Posterior vena cava (tissue), 2 donors: Measurements from ENCODE around the gene CBFA2T3. TPM values are rescaled to one million over a fixed set of nuclear protein-coding genes. Genes with fewer than 3 reads are reported as not detected.
"Not testable (repeated sequence)": the region's sequence is repeated elsewhere in the genome, so short reads cannot be mapped to it uniquely, and the experiment has no call there.

Experiments
- DNase-seq: peaks from one replicate; pipeline ENCODE4 v3.0.0-alpha.2; 2020; ENCODE audit warnings: low spot score
- intact Hi-C, 2 donors: fragments of 100-400 bp; cut with DNase I; formaldehyde crosslinking; loops; one replicate each; pipeline versions ENCODE4 v1.14.1 to v1.14.2; 2022 to 2023
- total RNA-seq, 2 donors: library from RNA; stranded (reverse); fragmentation: NEBNext Ultra II Directional; extraction: Animal tissue kit (Norgen Biotek cat#: 25700); gene quantifications; one replicate each; pipeline ENCODE4 v1.2.1, GENCODE V29; 2021
- donor health status: DM: yes; HTN: yes; CAD: no.
- donor health status: DM: yes; HTN: yes; CAD: no.

The CBFA2T3 gene
- total RNA-seq, 2 donors from 2014 or later, result 4.7 to 5.1 TPM

DNA sequence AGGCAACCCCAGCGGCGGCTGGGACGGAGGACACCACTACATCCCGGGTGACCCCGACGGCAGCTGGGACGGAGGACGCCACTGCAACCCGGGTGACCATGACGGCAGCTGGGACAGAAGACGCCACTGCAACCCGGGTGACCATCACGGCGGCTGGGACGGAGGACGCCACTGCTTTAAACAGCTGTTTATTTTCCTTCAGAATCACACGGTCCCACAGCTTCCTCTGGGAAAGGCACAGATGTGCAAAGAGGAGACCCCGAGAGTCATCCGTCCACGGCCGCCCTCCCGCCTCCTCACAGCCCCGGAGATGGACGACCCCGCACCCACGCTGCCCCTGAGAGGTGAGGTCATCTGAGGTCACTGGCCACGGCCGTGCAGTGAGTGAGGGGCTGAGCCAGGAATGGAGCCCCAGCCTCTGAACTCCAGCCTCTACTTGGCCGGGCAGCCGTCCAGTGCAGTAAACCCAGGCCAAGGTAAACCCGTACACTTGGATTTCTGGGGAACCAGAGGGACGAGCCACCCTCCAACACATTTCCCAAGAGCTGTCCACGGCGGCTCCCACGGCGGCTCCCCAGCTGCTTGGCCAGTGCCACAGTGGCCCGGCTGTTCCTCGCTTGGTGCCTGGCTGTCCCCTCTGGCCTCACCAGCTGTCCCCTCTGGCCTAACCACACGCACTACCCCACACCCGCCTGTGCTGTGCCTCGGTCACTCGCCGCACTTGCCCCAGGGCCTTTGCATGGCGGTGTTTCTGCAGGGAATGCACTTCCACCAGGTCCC lies 67.4 kb downstream of the CBFA2T3 start:
- no peak for DNase-seq
- intact Hi-C loops, result loop anchor here in 1 of 2 donors (1.0 kb wide), 1 partner anchor 95 kb away; no protein-coding TSS in a partner anchor

- no peak for DNase-seq
- intact Hi-C loops, result no loop called here
Observed at GRCh38 chr16:88908307-88908706, 68.7 kb downstream of the CBFA2T3 start.

- intact Hi-C loops, result no loop called here
Observed at GRCh38 chr16:88907768-88908167, 69.2 kb downstream of the CBFA2T3 start.

DNA sequence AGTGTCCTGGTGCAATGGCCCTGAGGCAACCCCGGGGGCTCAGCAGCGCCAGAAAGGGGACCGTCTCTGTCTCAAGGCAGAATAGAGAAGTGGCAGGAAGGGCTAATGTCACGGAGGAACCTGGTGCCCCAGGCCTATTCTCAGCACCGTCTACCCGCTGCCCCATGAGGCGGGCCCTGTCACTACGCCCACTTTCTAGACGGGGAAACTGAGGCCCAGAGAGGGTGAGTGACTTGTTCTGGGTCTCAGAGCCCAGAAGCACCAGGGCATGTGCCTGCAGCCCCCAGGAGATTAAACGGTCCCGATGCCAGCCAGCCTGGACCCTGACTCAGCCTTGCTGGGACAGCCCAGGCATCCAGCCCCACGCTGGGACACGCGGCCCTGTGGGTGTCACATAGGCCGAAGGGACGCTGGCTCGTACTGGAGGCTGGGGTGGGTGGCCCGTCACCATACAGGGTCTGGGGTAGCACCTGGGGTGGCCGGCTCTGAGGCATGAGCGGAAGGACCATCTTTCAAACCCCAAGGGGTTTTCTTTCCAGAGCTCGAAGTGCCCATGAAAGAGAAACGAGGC lies 70.4 kb downstream of the CBFA2T3 start:
- intact Hi-C loops, result no loop called here

More at GRCh38 chr16:88907768-88908167, 69.2 kb downstream of the CBFA2T3 start:
- DNase-seq, result no peak

GRCh38 chr16:88906020-88906419 lies 71.0 kb downstream of the CBFA2T3 start:
- no peak for DNase-seq
- intact Hi-C loops, result no loop called here

More for the DNA sequence above, 70.4 kb downstream of the CBFA2T3 start:
- DNase-seq, result no peak

GRCh38 chr16:88905563-88905962 lies 71.4 kb downstream of the CBFA2T3 start:
- intact Hi-C loops, result no loop called here
- DNase-seq, result no peak

DNA sequence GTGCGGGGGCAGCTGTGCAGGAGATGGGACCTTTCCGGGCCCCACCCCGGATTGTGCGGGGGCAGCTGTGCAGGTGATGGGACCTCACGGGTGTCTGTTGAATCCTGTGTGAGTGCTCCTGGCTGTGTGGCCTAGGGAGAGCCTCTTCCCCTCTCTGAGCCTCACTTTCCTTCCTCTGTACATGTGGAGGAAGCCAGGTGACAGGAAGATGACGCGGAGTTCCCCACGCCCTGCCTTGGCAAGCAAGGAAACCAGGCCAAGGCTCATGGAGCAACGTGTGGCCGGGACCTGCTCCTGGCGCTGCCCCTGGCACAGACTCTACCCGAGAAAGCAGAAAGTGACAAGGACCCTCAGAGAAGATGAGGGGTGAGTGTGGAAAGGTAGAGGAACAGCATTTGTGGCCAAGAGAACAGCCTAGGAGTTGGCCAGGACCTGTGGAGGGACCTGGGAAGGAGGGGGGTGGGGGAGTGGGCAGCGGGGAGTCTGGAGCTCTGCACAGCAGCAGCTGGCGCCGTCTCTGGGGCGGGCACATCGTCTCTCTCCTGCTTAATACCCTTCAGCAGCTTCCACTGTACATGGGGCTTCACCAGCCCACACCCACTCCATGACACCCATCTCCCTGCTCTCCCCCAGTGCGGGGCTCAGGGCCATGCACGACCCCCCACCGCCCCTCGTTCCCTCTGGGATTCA lies 72.2 kb downstream of the CBFA2T3 start:
- intact Hi-C loops, result no loop called here

DNA sequence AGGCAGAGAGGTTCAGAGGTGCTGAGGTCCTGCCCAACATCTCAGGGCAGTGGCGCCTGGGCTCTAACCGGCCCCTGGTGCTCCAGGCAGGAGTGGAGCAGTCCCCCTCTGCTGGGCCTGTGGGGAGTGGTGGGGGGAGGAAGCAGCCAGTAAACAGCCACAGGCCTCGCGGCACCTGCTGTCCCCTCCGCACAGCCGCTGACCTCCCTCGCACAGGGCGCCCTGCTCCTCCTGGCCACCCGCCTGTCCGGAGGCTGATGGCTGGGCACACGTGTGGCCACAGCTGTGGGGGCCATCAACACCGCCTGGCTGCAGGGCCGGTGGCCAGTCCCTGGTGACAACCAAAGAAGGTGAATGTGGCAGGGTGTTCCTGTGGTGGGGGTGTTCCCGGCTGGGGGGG lies 73.7 kb downstream of the CBFA2T3 start:
- intact Hi-C loops, result no loop called here
- DNase-seq, result no peak

More for the DNA sequence above, 72.2 kb downstream of the CBFA2T3 start:
- no peak for DNase-seq

DNA sequence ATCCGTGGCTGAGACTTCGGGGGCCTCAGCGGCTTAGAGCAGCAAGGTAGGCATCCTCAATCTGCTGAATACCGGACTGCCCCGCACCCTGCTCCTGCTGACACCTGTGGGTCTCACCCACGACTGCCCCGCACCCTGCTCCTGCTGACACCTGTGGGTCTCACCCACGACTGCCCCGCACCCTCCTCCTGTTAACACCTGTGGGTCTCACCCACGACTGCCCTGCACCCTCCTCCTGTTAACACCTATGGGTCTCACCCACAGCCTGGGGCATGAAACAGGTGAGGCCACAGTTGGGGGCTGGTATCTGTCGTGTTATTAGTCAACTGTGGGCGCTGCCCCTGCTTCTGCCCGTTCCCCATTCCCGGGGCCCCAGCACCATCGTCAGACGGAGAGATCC lies 74.3 kb downstream of the CBFA2T3 start:
- DNase-seq, result no peak
- intact Hi-C loops, result no loop called here

- intact Hi-C loops, result no loop called here
Observed at GRCh38 chr16:88901718-88902337, 75.2 kb downstream of the CBFA2T3 start.

DNA sequence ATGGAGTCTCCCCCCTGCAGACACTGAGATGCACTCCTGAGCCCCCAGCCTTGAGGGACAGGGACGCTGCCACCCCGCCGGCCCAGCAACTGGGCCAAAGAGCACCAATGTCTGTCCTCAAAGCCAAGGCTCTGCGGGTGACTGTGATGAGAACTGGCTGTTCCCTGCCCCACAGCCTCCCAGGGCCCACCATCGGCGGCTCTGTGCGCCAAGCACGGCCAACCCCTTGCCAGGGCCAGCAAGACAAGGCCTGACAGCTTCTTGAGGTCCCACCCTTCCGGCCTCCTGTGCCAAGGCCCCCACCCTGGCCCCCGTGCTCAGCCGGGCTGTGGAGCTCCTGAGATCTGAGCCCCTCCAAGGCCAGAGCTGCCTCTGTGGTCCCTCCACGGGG lies 76.3 kb downstream of the CBFA2T3 start:
- intact Hi-C loops, result no loop called here
- DNase-seq, result no peak

More at GRCh38 chr16:88901718-88902337, 75.2 kb downstream of the CBFA2T3 start:
- no peak for DNase-seq

DNA sequence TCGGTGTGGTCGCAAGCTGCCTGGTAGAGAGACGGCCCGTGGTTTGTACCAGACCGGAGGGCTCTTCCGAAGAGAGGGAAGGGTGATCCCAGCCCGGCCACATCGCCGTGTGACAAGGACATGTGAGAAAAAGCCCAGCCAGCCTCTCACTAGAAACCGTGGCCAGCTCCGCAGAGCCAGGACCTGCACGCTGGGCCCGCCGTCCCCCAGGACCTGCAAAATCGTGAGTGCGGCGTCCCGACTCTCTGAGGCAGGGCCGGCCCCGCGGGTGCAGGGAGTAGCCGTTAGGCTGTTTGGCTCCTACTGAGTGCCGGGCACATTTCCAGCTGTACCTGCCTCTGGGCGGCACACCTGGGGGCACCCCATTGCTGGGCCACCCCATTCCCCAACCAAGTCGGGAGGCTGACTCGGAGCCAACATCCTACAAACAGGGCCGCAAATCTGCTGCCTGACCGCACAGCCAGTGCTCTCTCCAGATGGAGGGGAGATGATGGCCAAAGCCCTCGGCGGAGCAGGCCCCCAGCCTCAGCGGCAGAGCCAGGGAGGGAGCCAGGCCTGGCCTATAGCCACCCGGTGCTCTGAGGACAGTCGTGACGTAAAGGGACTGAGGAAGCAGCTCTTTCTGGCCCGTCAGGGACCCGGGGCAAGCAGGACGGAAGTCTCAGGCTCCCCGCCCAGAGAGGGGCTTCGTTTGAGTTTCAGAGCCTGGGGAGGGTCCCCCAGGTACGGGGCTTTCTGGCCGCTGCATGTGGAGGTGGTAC lies 76.9 kb downstream of the CBFA2T3 start:
- intact Hi-C loops, result no loop called here
- no peak for DNase-seq

DNA sequence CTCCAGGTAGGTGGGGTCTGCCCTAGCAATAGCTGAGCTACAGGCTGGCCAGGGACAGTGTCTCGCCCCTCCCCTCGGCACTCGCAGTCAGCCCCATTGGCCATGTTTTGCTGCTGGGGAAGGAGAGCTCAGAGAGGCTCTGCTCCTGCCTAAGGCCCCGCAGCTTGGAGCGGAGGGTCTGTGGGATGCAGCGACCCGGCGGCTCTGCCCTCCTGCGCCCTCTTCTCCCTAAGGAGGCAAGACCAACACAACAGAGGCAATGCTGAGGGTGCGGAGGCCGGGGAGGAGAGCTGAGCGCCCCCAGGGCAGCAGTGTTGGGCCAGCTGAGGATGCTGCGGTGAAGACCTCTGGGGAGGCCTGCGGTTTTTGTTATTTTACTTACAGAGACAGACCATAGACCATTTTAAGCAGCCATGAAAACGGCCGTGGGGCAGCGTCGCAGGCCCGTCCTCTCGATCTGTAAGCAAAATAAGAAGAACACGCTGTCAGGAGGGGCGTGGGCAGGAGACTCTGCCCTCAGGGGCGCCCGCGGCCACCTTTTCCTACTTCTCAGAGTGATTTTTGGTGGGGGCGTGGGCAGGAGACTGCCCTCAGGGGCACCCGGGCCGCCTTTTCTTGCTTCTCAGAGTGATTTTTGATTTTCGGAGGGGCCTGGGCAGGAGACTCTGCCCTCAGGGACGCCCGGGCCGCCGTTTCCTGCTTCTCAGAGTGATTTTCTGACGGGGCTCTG lies 79.1 kb downstream of the CBFA2T3 start:
- intact Hi-C loops, result no loop called here
- DNase-seq, result no peak

GRCh38 chr16:88896238-88897070 lies 80.6 kb downstream of the CBFA2T3 start:
- intact Hi-C loops, result no loop called here

DNA sequence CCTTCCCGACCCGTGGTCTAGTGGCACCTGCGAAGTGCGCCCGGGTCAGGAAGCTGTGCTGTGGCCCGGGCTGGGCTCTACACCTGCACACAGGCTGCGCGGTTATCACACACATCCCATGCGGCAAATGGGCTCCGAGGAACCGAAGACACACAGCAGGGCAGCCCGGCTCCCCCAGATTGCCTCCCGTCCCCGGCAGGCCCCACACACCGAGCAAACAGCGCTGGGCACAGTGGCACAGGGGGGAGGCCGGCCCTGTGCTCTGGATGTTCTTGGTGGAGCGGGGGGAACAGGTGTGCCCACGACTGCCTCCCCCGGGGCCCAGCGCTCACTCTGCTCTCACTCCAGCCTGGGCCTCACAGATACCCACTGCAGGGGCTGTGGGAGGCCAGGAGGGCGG lies 81.7 kb downstream of the CBFA2T3 start:
- intact Hi-C loops, result no loop called here

More at GRCh38 chr16:88896238-88897070, 80.6 kb downstream of the CBFA2T3 start:
- no peak for DNase-seq

DNA sequence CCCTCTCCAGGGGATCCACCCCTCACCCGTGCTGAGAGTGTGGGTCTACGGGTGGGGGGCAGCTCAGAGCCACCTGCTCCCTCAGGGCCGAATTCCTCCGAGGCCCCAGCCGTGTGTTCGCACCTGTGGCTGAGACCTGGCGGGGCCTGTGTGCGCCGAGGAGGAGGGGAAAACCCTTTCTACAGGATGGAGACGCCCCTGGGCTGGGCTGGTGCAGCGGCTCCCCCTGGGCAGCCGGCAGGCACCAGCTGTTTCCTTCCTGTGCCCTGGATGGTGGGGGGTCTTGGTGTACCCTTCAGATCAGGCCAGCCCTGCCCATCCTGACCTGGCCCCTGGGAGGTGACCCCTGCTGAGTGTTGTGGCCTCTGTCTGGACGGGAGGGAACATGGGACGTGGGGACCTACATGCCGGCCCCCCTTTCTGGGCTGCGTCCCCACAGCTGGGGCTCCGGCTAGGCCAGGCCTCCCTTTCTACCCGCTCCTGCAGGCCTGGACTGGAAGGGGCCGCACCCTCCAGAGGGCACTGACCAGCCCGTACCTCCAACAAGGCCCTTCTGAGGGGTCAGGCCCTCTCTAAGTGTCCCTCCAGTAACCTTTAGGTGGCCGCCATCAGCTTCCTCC lies 82.2 kb downstream of the CBFA2T3 start:
- intact Hi-C loops, result no loop called here
- no peak for DNase-seq

More for the DNA sequence above, 81.7 kb downstream of the CBFA2T3 start:
- no peak for DNase-seq

DNA sequence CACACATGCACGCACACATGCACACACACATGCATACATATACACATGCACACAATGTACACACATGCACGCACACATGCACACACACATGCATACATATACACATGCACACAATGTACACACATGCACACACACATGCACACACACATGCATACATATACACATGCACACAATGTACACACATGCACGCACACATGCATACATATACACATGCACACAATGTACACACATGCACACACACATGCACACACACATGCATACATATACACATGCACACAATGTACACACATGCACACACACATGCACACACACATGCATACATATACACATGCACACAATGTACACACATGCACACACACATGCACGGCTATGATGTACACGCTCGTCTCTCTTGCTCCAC lies 82.7 kb downstream of the CBFA2T3 start:
- DNase-seq, intact Hi-C loops: not testable (repeated sequence)
